OCI-LY1 (cell line): ENCODE results near the gene PPAT.

Experiments
- H2AFZ ChIP-seq: fragments of 200-600 bp; sonication (generic), shearing (Covaris generic); 2 replicates; pipeline ENCODE4 v1.6.0; 2014; ENCODE audit warnings: antibody characterized with exemption, mild to moderate bottlenecking, low read length
- H3F3A ChIP-seq: fragments of 200-600 bp; sonication (generic), shearing (Covaris generic); 2 replicates; pipeline ENCODE4 v1.6.0; 2014; ENCODE audit warnings: mild to moderate bottlenecking, antibody characterized with exemption, low read length, moderate library complexity; ENCODE audit not compliant: insufficient read depth
- H3K27ac ChIP-seq: fragments of 200-600 bp; sonication (generic); 2 replicates; pipeline ENCODE4 v1.5.1; 2014; ENCODE audit warnings: low read length, mixed run types, mild to moderate bottlenecking, low read depth; ENCODE audit not compliant: poor library complexity, severe bottlenecking
- H3K27me3 ChIP-seq: fragments of 200-600 bp; sonication (generic); 2 replicates; pipeline ENCODE4 v1.6.0; 2014; ENCODE audit warnings: antibody characterized with exemption, mild to moderate bottlenecking, low read length, moderate library complexity; ENCODE audit not compliant: insufficient read depth
- H3K36me3 ChIP-seq: fragments of 200-600 bp; sonication (generic); 2 replicates; pipeline ENCODE4 v1.6.1; 2014; ENCODE audit warnings: mild to moderate bottlenecking, antibody characterized with exemption, low read length, moderate library complexity, mixed read lengths; ENCODE audit not compliant: insufficient read depth
- H3K4me1 ChIP-seq: fragments of 200-600 bp; sonication (generic); 2 replicates; pipeline ENCODE4 v1.5.1; 2014; ENCODE audit warnings: mild to moderate bottlenecking, low read length, moderate library complexity; ENCODE audit not compliant: insufficient read depth, severe bottlenecking
- H3K4me2 ChIP-seq: fragments of 200-600 bp; sonication (generic), shearing (Covaris generic); 2 replicates; pipeline ENCODE4 v1.6.1; 2014; ENCODE audit warnings: low read length
- H3K4me3 ChIP-seq: fragments of 200-600 bp; sonication (generic); 2 replicates; pipeline ENCODE4 v1.5.1; 2014; ENCODE audit warnings: low read length, low read depth, mild to moderate bottlenecking, mixed read lengths; ENCODE audit not compliant: poor library complexity, severe bottlenecking
- H3K79me2 ChIP-seq: fragments of 200-600 bp; shearing (Covaris generic); 2 replicates; pipeline ENCODE4 v1.6.1; 2016; ENCODE audit warnings: mixed run types, low read length, mixed read lengths; ENCODE audit not compliant: insufficient read depth
- H3K9ac ChIP-seq: fragments of 200-600 bp; sonication (generic), shearing (Covaris generic); 2 replicates; pipeline ENCODE4 v1.6.1; 2014; ENCODE audit warnings: mild to moderate bottlenecking, low read length, mixed read lengths
- H3K9me2 ChIP-seq: fragments of 200-600 bp; sonication (generic), shearing (Covaris generic); 2 replicates; pipeline ENCODE4 v1.6.1; 2014; ENCODE audit warnings: low read depth, mild to moderate bottlenecking, low read length, mixed read lengths
- H3K9me3 ChIP-seq: fragments of 200-600 bp; shearing (Covaris generic); 2 replicates; pipeline ENCODE4 v1.6.1; 2014; ENCODE audit warnings: low read length, mixed read lengths
- H4K20me1 ChIP-seq: fragments of 200-600 bp; sonication (generic), shearing (Covaris generic); 2 replicates; pipeline ENCODE4 v1.6.0; 2016; ENCODE audit warnings: mild to moderate bottlenecking, low read length; ENCODE audit not compliant: insufficient read depth
- CTCF ChIP-seq: fragments of 200-600 bp; sonication (generic), shearing (Covaris generic); IDR thresholded peaks from 2 replicates; pipeline ENCODE4 v1.5.1; 2017; ENCODE audit warnings: mild to moderate bottlenecking, antibody characterized with exemption, low read length, moderate library complexity, mixed read lengths
- EZH2 ChIP-seq: fragments of 200-600 bp; sonication (generic), shearing (Covaris generic); IDR thresholded peaks from 2 replicates; pipeline ENCODE4 v1.8.0; 2017; ENCODE audit warnings: borderline replicate concordance, mixed run types, mild to moderate bottlenecking, antibody characterized with exemption, low read length, moderate library complexity, mixed read lengths

The PPAT gene

DNA sequence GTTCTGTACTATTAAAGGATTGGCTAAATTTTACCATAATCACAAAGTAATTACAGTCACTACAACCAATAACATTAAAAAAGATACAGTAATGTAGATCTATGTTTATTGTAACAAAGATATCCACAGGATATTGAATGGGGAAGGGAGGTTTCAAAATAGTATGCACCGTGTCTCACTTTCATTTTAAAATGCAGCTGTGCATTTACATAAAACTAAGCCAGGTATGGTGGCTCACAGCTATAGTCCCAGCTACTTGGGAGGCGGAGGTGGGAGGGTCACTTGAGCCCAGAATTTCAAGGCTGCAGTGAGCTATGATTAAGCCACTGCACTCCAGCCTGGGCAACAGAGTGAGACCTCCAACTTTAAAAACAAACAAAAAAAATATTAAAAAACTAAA lies 40.5 kb upstream of the PPAT start:
- H3K4me2 ChIP-seq = no peak overlapping the region
- H3K9me2 ChIP-seq = no peaks in the 10 kb centered on the region
- no peak overlapping the region for H3K4me3 ChIP-seq
- H3K79me2 ChIP-seq = no peaks in the 10 kb centered on the region
- no peak for TF ChIP-seq EZH2
- no peak for TF ChIP-seq CTCF
- no peak overlapping the region for H3K27ac ChIP-seq
- H3K27me3 ChIP-seq = no peaks in the 10 kb centered on the region
- H2AFZ ChIP-seq = no peak overlapping the region
- no peaks in the 10 kb centered on the region for H3F3A ChIP-seq
- H3K36me3 ChIP-seq = peaks cover 97% of the 10 kb centered on the region
- H3K9ac ChIP-seq = no peak overlapping the region
- no peaks in the 10 kb centered on the region for H3K9me3 ChIP-seq
- H4K20me1 ChIP-seq = no peaks in the 10 kb centered on the region
- H3K4me1 ChIP-seq = no peaks in the 10 kb centered on the region

- H3K9ac ChIP-seq = peak overlapping the region; percentile 81; the same call in 1 of the 2 replicates
- TF ChIP-seq EZH2 (no peak), CTCF (no peak)
- no peak overlapping the region for H2AFZ ChIP-seq
- peak overlapping the region; percentile 78 for H3K4me2 ChIP-seq
- H3K9me3 ChIP-seq = no peaks in the 10 kb centered on the region
- peaks cover 32% of the 10 kb centered on the region for H3K79me2 ChIP-seq
- H3F3A ChIP-seq = no peaks in the 10 kb centered on the region
- no peaks in the 10 kb centered on the region for H4K20me1 ChIP-seq
- H3K4me1 ChIP-seq = peaks cover 33% of the 10 kb centered on the region
- H3K27ac ChIP-seq = no peak overlapping the region
- H3K36me3 ChIP-seq = peaks cover 51% of the 10 kb centered on the region
- H3K9me2 ChIP-seq = no peaks in the 10 kb centered on the region
- no peaks in the 10 kb centered on the region for H3K27me3 ChIP-seq
- H3K4me3 ChIP-seq = peak overlapping the region; percentile 80
These were observed 34.2 kb upstream of the PPAT start for GRCh38 chr4:56469489-56470210.

DNA sequence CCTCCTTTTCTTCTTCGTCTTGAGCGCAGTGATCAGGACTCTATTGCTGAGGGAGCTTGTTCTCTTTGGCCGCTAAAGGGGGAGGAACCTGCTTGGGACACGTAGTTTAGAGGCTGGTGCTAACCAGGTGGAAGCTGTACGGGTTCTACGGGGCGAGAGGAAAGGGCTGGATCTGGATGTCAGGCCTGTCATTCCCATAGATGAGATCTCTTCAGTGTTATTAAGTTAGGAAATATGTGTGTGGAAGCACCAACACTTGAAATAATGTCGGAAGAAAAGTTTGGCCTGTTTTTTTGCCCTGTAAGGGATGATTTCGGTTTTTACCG lies 32.6 kb upstream of the PPAT start:
- Histone ChIP-seq H3K9me3 (no peaks in the 10 kb centered on the region), H3F3A (peaks cover 9% of the 10 kb centered on the region; the same call in 1 of the 2 replicates), H3K4me2 (peak overlapping the region; percentile 78), H3K4me1 (peaks cover 41% of the 10 kb centered on the region), H4K20me1 (no peaks in the 10 kb centered on the region), H2AFZ (0 out of 2 replicates have a peak overlapping the region, but pooled peaks have one; percentile 27), H3K9me2 (no peaks in the 10 kb centered on the region), H3K27ac (peak overlapping the region; percentile 70), H3K36me3 (peaks cover 39% of the 10 kb centered on the region), H3K4me3 (peak overlapping the region; percentile 80), H3K9ac (peak overlapping the region; percentile 81), H3K27me3 (no peaks in the 10 kb centered on the region), H3K79me2 (peaks cover 32% of the 10 kb centered on the region)
- TF ChIP-seq EZH2 (no peak), CTCF (no peak)
